Neuronal stem cell (in vitro differentiated cells): ENCODE data around the gene OR1L6.

Source experiments
- DNase-seq: peaks from one replicate; pipeline ENCODE4 v3.0.0-alpha.2; 2013; ENCODE audit warnings: low spot score
- H2AFZ ChIP-seq: one replicate; pipeline ENCODE4 v1.6.1; 2013; ENCODE audit warnings: mild to moderate bottlenecking, low read length, inconsistent platforms
- H2AK5ac ChIP-seq: 2 replicates; pipeline ENCODE4 v1.6.1; 2013; ENCODE audit warnings: low read depth, mild to moderate bottlenecking, inconsistent platforms, low read length, moderate library complexity, mixed read lengths
- H2BK120ac ChIP-seq: 2 replicates; pipeline ENCODE4 v1.6.1; 2013; ENCODE audit warnings: low read depth, mild to moderate bottlenecking, inconsistent platforms, low read length, moderate library complexity, mixed read lengths
- H2BK12ac ChIP-seq: one replicate; pipeline ENCODE4 v1.6.1; 2013; ENCODE audit warnings: low read length, inconsistent platforms
- H2BK15ac ChIP-seq: 2 replicates; pipeline ENCODE4 v1.6.1; 2013; ENCODE audit warnings: mild to moderate bottlenecking, low read length, inconsistent platforms, mixed read lengths
- H2BK5ac ChIP-seq: one replicate; pipeline ENCODE4 v1.6.1; 2013; ENCODE audit warnings: inconsistent platforms, mild to moderate bottlenecking, low read length, moderate library complexity
- H3K14ac ChIP-seq: one replicate; pipeline ENCODE4 v1.6.1; 2013; ENCODE audit warnings: low read length, inconsistent platforms
- H3K18ac ChIP-seq: 2 replicates; pipeline ENCODE4 v1.6.1; 2013; ENCODE audit warnings: low read length, inconsistent platforms
- H3K23ac ChIP-seq: 2 replicates; pipeline ENCODE4 v1.6.1; 2013; ENCODE audit warnings: low read depth, mild to moderate bottlenecking, mixed read lengths, low read length, inconsistent platforms; ENCODE audit not compliant: poor library complexity
- H3K27ac ChIP-seq: replicated peaks from 3 replicates; pipeline ENCODE4 v1.5.1; 2013; ENCODE audit warnings: low read length, inconsistent platforms
- H3K27me3 ChIP-seq, 3 experiments: 2 replicates each; pipeline ENCODE4 v1.6.1; 2013; ENCODE audit warnings: low read length in 3 of 3, mild to moderate bottlenecking in 2 of 3, inconsistent platforms in 1 of 3, low read depth in 1 of 3, mixed read lengths in 1 of 3, moderate library complexity in 1 of 3; ENCODE audit not compliant: control insufficient read depth in 3 of 3, insufficient read depth in 3 of 3
- H3K36me3 ChIP-seq, 2 donors: replicated peaks in 1 of 2; 2 replicates each; pipeline ENCODE4 v1.6.1; 2013; ENCODE audit warnings: low read length in 2 of 2; ENCODE audit not compliant: control insufficient read depth in 2 of 2, insufficient read depth in 2 of 2
- H3K4ac ChIP-seq: 2 replicates; pipeline ENCODE4 v1.6.1; 2013; ENCODE audit warnings: inconsistent platforms, mild to moderate bottlenecking, low read length, moderate library complexity
- H3K4me1 ChIP-seq, 2 donors: 1 replicate in 1 of 2; 2 replicates in 1 of 2; pipeline ENCODE4 v1.6.1; 2013; ENCODE audit warnings: low read length in 2 of 2, low read depth in 1 of 2; ENCODE audit not compliant: control insufficient read depth in 2 of 2, insufficient read depth in 1 of 2
- H3K4me2 ChIP-seq: one replicate; pipeline ENCODE4 v1.6.1; 2013; ENCODE audit warnings: mild to moderate bottlenecking, low read length, inconsistent platforms; ENCODE audit not compliant: insufficient read depth, poor library complexity, severe bottlenecking
- H3K4me3 ChIP-seq, 2 donors: 2 replicates each; pipeline ENCODE4 v1.5.1; 2013; ENCODE audit warnings: low read length in 2 of 2, mild to moderate bottlenecking in 2 of 2, inconsistent platforms in 1 of 2, moderate library complexity in 1 of 2
- H3K79me1 ChIP-seq: one replicate; pipeline ENCODE4 v1.6.1; 2013; ENCODE audit warnings: low read depth, mild to moderate bottlenecking, inconsistent platforms, low read length, moderate library complexity
- H3K9ac ChIP-seq: one replicate; pipeline ENCODE4 v1.6.1; 2013; ENCODE audit warnings: mild to moderate bottlenecking, low read depth, low read length, inconsistent platforms; ENCODE audit not compliant: poor library complexity
- H3K9me3 ChIP-seq, 2 donors: replicated peaks in 1 of 2; 2 replicates each; pipeline versions ENCODE3 to v1.6.1; 2013; ENCODE audit warnings: low read length in 2 of 2, mild to moderate bottlenecking in 2 of 2, inconsistent platforms in 1 of 2, low read depth in 1 of 2, mixed read lengths in 1 of 2, moderate library complexity in 1 of 2; ENCODE audit not compliant: control insufficient read depth in 2 of 2, insufficient read depth in 1 of 2
- H4K8ac ChIP-seq: one replicate; pipeline ENCODE4 v1.6.1; 2013; ENCODE audit warnings: low read depth, mild to moderate bottlenecking, inconsistent platforms, low read length, moderate library complexity
- H4K91ac ChIP-seq: one replicate; pipeline ENCODE4 v1.6.1; 2013; ENCODE audit warnings: low read length, low read depth, mild to moderate bottlenecking, inconsistent platforms; ENCODE audit not compliant: poor library complexity
- WGBS, 2 donors: extraction: QIAGEN DNeasy Blood & Tissue Kit; methylation state at CpG; one replicate each; pipeline ENCODE4 v1.1.7; 2013; ENCODE audit warnings: missing lambda C conversion rate in 2 of 2, mixed read lengths in 1 of 2; ENCODE audit not compliant: insufficient read length in 2 of 2, insufficient replicate concordance in 1 of 2; ENCODE audit errors: extremely low coverage in 2 of 2; 5-methylcytosine and 5-hydroxymethylcytosine counted together

The OR1L6 gene

GRCh38 chr9:122723690-122724089, 18.4 kb upstream of the OR1L6 start, which contains the start of gene OR1L4:
TSS of gene OR1L4 (plus strand) at chr9:122723990. CDS start at chr9:122723990, 0 bp downstream.
- Histone ChIP-seq H2AFZ (no peak within 1 kb of the TSS), H2BK12ac (no peak within 1 kb of the TSS), H3K9ac (no peak within 1 kb of the TSS), H2BK15ac (no peak within 1 kb of the TSS), H3K4me2 (no peak within 1 kb of the TSS), H3K4ac (no peak within 1 kb of the TSS), H3K4me3 (peak within 1 kb of the TSS in 1 of 2 donors; percentile 58), H3K79me1 (no peaks in the 10 kb centered on the region), H3K18ac (no peak within 1 kb of the TSS), H3K36me3 (no peaks in the 10 kb centered on the region), H3K4me1 (no peaks in the 10 kb centered on the region), H2BK5ac (no peak within 1 kb of the TSS), H3K23ac (no peak within 1 kb of the TSS), H3K14ac (no peak within 1 kb of the TSS), H3K27me3 (no peaks in the 10 kb centered on the region), H2BK120ac (no peak within 1 kb of the TSS), H3K9me3 (peaks cover 3 to 15% of the 10 kb centered on the region in 2 donors), H4K91ac (no peak within 1 kb of the TSS), H3K27ac (no peak within 1 kb of the TSS), H4K8ac (no peak within 1 kb of the TSS), H2AK5ac (no peak within 1 kb of the TSS)
- WGBS, 2 donors: no CpG with 5 or more reads among the region's 1 CpG
- DNase-seq: no peak

DNA sequence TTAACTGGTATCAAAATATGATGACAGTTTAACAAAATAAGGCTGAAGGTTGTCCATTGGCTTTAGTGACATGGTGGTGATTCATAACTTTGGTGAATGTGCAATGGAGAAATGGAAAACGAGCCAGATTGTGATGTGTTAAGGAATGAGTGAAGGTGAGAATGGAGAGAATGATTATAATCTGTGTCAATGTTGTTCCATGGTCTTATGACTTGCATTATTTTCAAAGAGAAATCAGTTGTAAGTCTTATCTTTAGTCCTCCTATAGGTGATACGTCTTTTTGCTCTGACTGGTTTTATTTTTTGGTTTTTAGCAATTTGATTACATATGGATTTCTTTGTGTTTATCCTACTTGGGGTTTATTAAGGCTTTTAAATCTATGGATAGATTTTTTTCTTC, 12.7 kb downstream of the OR1L6 start:
- no peak overlapping the region for H4K91ac ChIP-seq
- H3K9ac ChIP-seq: no peak overlapping the region
- no peak overlapping the region for H3K18ac ChIP-seq
- H2BK15ac ChIP-seq: no peak overlapping the region
- no peaks in the 10 kb centered on the region for H3K79me1 ChIP-seq
- no peaks in the 10 kb centered on the region for H3K27me3 ChIP-seq
- H3K23ac ChIP-seq: no peak overlapping the region
- no peak overlapping the region for H2BK120ac ChIP-seq
- no peak overlapping the region for H3K4me2 ChIP-seq
- H3K14ac ChIP-seq: no peak overlapping the region
- DNase-seq: no peak
- no peak overlapping the region for H3K4me3 ChIP-seq
- no peak overlapping the region for H3K4ac ChIP-seq
- H2BK5ac ChIP-seq: no peak overlapping the region
- no peak overlapping the region for H4K8ac ChIP-seq
- no peak overlapping the region for H2AFZ ChIP-seq
- no peak overlapping the region for H2AK5ac ChIP-seq
- H3K36me3 ChIP-seq: no peaks in the 10 kb centered on the region
- H2BK12ac ChIP-seq: no peak overlapping the region
- H3K9me3 ChIP-seq: peaks cover 3 to 5% of the 10 kb centered on the region in 2 donors
- H3K27ac ChIP-seq: no peak overlapping the region
- WGBS, 2 donors: 100% methylated on average over 1 of the region's 2 CpGs; no CpG with 5 or more reads in 1 of the 2 donors
- H3K4me1 ChIP-seq: no peaks in the 10 kb centered on the region

DNA sequence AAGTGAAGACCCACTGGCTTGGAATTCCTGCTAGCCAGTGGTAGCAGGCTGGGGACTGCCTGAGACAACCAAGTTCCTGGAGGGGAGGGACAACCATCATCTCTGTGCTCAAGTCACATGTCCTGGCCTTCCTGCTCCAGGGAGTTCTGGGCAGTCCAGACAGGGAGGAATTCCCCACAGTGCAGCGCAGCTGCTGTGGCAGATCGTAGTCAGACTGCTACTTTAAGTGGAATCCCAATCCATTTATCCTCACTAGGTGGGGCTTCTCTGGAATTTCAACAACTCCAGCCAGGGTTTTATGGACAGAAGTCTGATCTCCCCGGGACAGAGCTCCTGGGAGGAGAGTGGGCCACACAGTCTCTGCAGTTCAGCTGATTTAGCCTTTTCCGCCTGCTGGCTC, 25.7 kb downstream of the OR1L6 start:
- H4K91ac ChIP-seq: no peak overlapping the region
- H3K79me1 ChIP-seq: no peaks in the 10 kb centered on the region
- no peak overlapping the region for H2BK5ac ChIP-seq
- no peaks in the 10 kb centered on the region for H3K36me3 ChIP-seq
- no peak overlapping the region for H3K9ac ChIP-seq
- DNase-seq: no peak
- H3K27ac ChIP-seq: no peak overlapping the region
- no peak overlapping the region for H3K18ac ChIP-seq
- H4K8ac ChIP-seq: no peak overlapping the region
- no peak overlapping the region for H3K23ac ChIP-seq
- WGBS, 2 donors: no CpG with 5 or more reads among the region's 4 CpGs
- H3K4me3 ChIP-seq: peak overlapping the region in 1 of 2 donors; percentile 35
- peaks cover 0 to 9% of the 10 kb centered on the region in 2 donors for H3K9me3 ChIP-seq
- H2BK12ac ChIP-seq: no peak overlapping the region
- H2BK120ac ChIP-seq: no peak overlapping the region
- H3K4me1 ChIP-seq: no peaks in the 10 kb centered on the region
- H2AK5ac ChIP-seq: no peak overlapping the region
- no peak overlapping the region for H2AFZ ChIP-seq
- H3K4ac ChIP-seq: no peak overlapping the region
- no peak overlapping the region for H2BK15ac ChIP-seq
- H3K4me2 ChIP-seq: no peak overlapping the region
- H3K14ac ChIP-seq: no peak overlapping the region
- no peaks in the 10 kb centered on the region for H3K27me3 ChIP-seq

- Histone ChIP-seq H2BK120ac (no peak overlapping the region), H2BK5ac (no peak overlapping the region), H3K18ac (no peak overlapping the region), H3K4me3 (no peak overlapping the region), H3K4me1 (no peaks in the 10 kb centered on the region), H3K14ac (no peak overlapping the region), H2AFZ (no peak overlapping the region), H4K91ac (no peak overlapping the region), H2BK12ac (no peak overlapping the region), H2BK15ac (no peak overlapping the region), H3K4me2 (no peak overlapping the region), H3K4ac (no peak overlapping the region), H4K8ac (no peak overlapping the region), H2AK5ac (no peak overlapping the region), H3K23ac (no peak overlapping the region), H3K9me3 (peaks cover 0 to 8% of the 10 kb centered on the region in 2 donors), H3K27ac (no peak overlapping the region), H3K79me1 (no peaks in the 10 kb centered on the region), H3K9ac (no peak overlapping the region), H3K27me3 (peaks cover 0 to 3% (median 0%) of the 10 kb centered on the region in 3 experiments), H3K36me3 (no peaks in the 10 kb centered on the region)
- no peak for DNase-seq
- no CpG with 5 or more reads among the region's 8 CpGs for WGBS, 2 donors
These were observed 34.9 kb downstream of the OR1L6 start for GRCh38 chr9:122777052-122777451.
